ENCODE data around the gene CTR9. TPM values are rescaled to one million over a fixed set of nuclear protein-coding genes. Genes with fewer than 3 reads are reported as not detected.

The CTR9 gene
- total RNA-seq, 2 donors from 2014 or later, result 15.0 to 20.1 TPM

- no peaks in the 10 kb centered on the region for H3K27me3 ChIP-seq (replicated peaks; ENCODE audit: insufficient read depth)
- DNase-seq (ENCODE audit: low spot score) (no peak), ATAC-seq (ENCODE audit: insufficient number of reproducible peaks, low FRiP score, low read depth) (no peak)
- no peak for TF ChIP-seq CTCF (IDR thresholded peaks at IDR 0.05)
- H3K27ac ChIP-seq, result no peak overlapping the region
- H3K4me1 ChIP-seq (ENCODE audit: control insufficient read depth in 1 of 2, low read depth in 2 of 2), result no peaks in the 10 kb centered on the region
- H3K4me3 ChIP-seq, result no peak overlapping the region
- H3K9me3 ChIP-seq, result no peaks in the 10 kb centered on the region
- H3K36me3 ChIP-seq, result peaks cover 24% of the 10 kb centered on the region
These were observed 11.1 kb downstream of the CTR9 start for GRCh38 chr11:10762185-10762584.

GRCh38 chr11:10762913-10763421, 11.9 kb downstream of the CTR9 start:
- no peaks in the 10 kb centered on the region for H3K9me3 ChIP-seq
- DNase-seq (ENCODE audit: low spot score) (no peak), ATAC-seq (ENCODE audit: insufficient number of reproducible peaks, low FRiP score, low read depth) (no peak)
- peaks cover 24% of the 10 kb centered on the region for H3K36me3 ChIP-seq
- H3K27ac ChIP-seq, result no peak overlapping the region
- TF ChIP-seq CTCF (IDR thresholded peaks at IDR 0.05), result no peak
- no peaks in the 10 kb centered on the region for H3K4me1 ChIP-seq (ENCODE audit: control insufficient read depth in 1 of 2, low read depth in 2 of 2)
- H3K27me3 ChIP-seq (replicated peaks; ENCODE audit: insufficient read depth), result no peaks in the 10 kb centered on the region
- H3K4me3 ChIP-seq, result no peak overlapping the region

DNA sequence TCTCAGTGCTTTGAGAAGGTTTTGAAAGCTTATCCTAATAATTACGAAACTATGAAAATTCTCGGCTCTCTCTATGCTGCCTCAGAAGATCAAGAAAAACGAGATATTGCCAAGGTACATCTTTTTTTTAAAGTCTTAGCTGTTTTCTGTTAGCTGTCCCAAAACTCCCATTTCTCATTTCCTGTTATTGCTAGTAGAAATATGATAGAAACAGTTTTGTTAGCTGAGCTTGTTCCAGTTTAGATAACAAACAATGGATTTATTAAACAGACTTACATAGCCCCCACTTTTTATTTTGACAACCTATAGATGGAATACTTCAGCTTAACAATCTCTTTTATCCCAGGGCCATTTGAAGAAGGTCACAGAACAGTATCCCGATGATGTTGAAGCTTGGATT, 12.7 kb downstream of the CTR9 start:
- no peaks in the 10 kb centered on the region for H3K27me3 ChIP-seq (replicated peaks; ENCODE audit: insufficient read depth)
- TF ChIP-seq CTCF (IDR thresholded peaks at IDR 0.05), result no peak
- H3K27ac ChIP-seq, result no peak overlapping the region
- no peaks in the 10 kb centered on the region for H3K9me3 ChIP-seq
- ATAC-seq (ENCODE audit: insufficient number of reproducible peaks, low FRiP score, low read depth) (no peak), DNase-seq (ENCODE audit: low spot score) (no peak)
- peaks cover 25% of the 10 kb centered on the region for H3K36me3 ChIP-seq
- no peaks in the 10 kb centered on the region for H3K4me1 ChIP-seq (ENCODE audit: control insufficient read depth in 1 of 2, low read depth in 2 of 2)
- no peak overlapping the region for H3K4me3 ChIP-seq

DNA sequence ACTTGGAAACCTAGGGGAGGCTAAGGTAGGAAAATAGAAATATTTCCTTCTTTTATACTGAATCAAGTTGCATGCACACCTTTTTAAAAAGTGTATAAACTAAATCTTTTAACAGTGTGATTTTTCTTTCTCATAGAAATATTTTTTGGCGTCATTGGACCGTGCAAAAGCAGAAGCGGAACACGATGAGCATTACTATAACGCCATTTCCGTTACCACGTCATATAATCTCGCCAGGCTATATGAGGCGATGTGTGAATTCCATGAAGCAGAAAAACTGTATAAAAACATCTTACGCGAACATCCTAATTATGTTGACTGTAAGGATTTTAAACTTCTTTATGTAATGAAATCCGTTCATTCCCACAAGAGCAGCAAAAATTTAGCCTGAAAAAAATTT, 13.4 kb downstream of the CTR9 start:
- Histone ChIP-seq H3K9me3 (no peaks in the 10 kb centered on the region), H3K4me3 (no peak overlapping the region), H3K36me3 (peaks cover 25% of the 10 kb centered on the region), H3K27me3 (replicated peaks; ENCODE audit: insufficient read depth) (no peaks in the 10 kb centered on the region), H3K4me1 (ENCODE audit: control insufficient read depth in 1 of 2, low read depth in 2 of 2) (no peaks in the 10 kb centered on the region), H3K27ac (no peak overlapping the region)
- DNase-seq (ENCODE audit: low spot score) (no peak), ATAC-seq (ENCODE audit: insufficient number of reproducible peaks, low FRiP score, low read depth) (no peak)
- TF ChIP-seq CTCF (IDR thresholded peaks at IDR 0.05), result no peak

- no peak for DNase-seq (ENCODE audit: low spot score)
- peaks cover 48% of the 10 kb centered on the region for H3K36me3 ChIP-seq
These were observed 19.7 kb downstream of the CTR9 start for GRCh38 chr11:10770626-10771254.

More at GRCh38 chr11:10770626-10771254, 19.7 kb downstream of the CTR9 start:
- no peak overlapping the region for H3K27ac ChIP-seq
- H3K4me3 ChIP-seq, result no peak overlapping the region
- ATAC-seq (ENCODE audit: insufficient number of reproducible peaks, low FRiP score, low read depth), result no peak
- H3K27me3 ChIP-seq (replicated peaks; ENCODE audit: insufficient read depth), result no peaks in the 10 kb centered on the region
- peak; percentile 44 for TF ChIP-seq CTCF (IDR thresholded peaks at IDR 0.05)
- no peaks in the 10 kb centered on the region for H3K4me1 ChIP-seq (ENCODE audit: control insufficient read depth in 1 of 2, low read depth in 2 of 2)
- no peaks in the 10 kb centered on the region for H3K9me3 ChIP-seq

Data from thoracic aorta (tissue), 2 donors.